AG04450 (cell line): Measurements from ENCODE around the gene ZNF479. TPM values are rescaled to one million over a fixed set of nuclear protein-coding genes. Genes with fewer than 3 reads are reported as not detected.
"Not testable (repeated sequence)": the region's sequence is repeated elsewhere in the genome, so short reads cannot be mapped to it uniquely, and the experiment has no call there.

Experiments
- CTCF ChIA-PET: fragments of 300-600, 350-600 bp; formaldehyde crosslinking; extraction: SDS; loops from one replicate; lab custom pipeline; 2022; ENCODE audit warnings: antibody characterized with exemption, inconsistent platforms; lab: Charles Lee
- POLR2A ChIA-PET: fragments of 350-600 bp; formaldehyde crosslinking; extraction: SDS; loops from one replicate; lab custom pipeline; 2021; ENCODE audit warnings: antibody characterized with exemption, inconsistent platforms; lab: Yijun Ruan, JAX
- DNase-seq: peaks from one replicate; pipeline ENCODE4 v3.0.0-alpha.2; 2011; ENCODE audit warnings: low read depth, low spot score
- H3K27ac ChIP-seq: one replicate; pipeline ENCODE4 v1.5.1; 2012; ENCODE audit warnings: low read depth, low read length, control low read depth
- H3K27me3 ChIP-seq: one replicate; pipeline ENCODE4 v1.6.0; 2012; ENCODE audit warnings: low read length; ENCODE audit not compliant: control insufficient read depth, insufficient read depth
- H3K4me3 ChIP-seq: 2 replicates; pipeline ENCODE4 v1.5.1; 2011; ENCODE audit warnings: mild to moderate bottlenecking, low read depth, low read length, control low read depth
- H3K9me3 ChIP-seq: 2 replicates; pipeline ENCODE4 v1.5.1; 2012; ENCODE audit warnings: low read length; ENCODE audit not compliant: control insufficient read depth, insufficient read depth
- polyA minus RNA-seq: library from RNA; depleted of rRNA, polyadenylated mRNA; stranded (reverse); fragments of >200 nt; gene quantifications from 2 replicates; pipeline ENCODE4 v1.2.3, GENCODE V29; 2011; rRNA and poly(A)+ RNA removed
- polyA plus RNA-seq: library from polyadenylated mRNA; depleted of rRNA; stranded (reverse); fragments of >200 nt; gene quantifications from 2 replicates; pipeline ENCODE4 v1.2.3, GENCODE V29; 2011; rRNA removed
- TF ChIP-seq, protein P1 (sequence below): IDR thresholded peaks from 2 replicates; pipeline ENCODE4 v1.5.1; 2011; ENCODE audit warnings: low read depth, low read length, control low read depth, inconsistent platforms

The ZNF479 gene
- not detected in 2 replicates for polyA plus RNA-seq
- not detected in 2 replicates for polyA minus RNA-seq

- CTCF ChIA-PET, POLR2A ChIA-PET: not testable (repeated sequence)
Observed at GRCh38 chr7:57132336-57132735, at the start of gene ZNF479. ZNF479 (minus strand) TSS chr7:57132436; CDS start chr7:57132324, 112 bp downstream.

DNA sequence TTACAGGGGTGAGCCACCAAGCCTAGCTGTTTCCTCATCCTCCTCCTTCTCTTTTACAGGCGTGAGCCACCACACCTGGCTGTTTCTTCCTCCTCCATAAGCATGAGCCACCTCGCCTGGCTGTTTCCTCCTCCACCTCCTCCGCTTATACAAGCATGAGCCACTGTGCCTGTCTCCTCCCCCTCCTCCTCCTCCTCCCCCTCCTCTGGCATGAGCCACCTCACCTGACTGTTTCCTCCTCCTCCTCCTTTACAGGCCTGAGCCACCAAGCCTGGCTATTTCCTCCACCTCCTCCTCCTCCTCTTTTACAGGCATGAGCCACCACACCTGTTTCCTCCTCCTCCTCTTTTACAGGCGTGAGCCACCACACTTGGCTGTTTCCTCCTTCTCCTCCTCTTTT, 49.8 kb upstream of the ZNF479 start:
- no peak overlapping the region for H3K27ac ChIP-seq
- no peak for DNase-seq
- TF ChIP-seq, protein P1, sequence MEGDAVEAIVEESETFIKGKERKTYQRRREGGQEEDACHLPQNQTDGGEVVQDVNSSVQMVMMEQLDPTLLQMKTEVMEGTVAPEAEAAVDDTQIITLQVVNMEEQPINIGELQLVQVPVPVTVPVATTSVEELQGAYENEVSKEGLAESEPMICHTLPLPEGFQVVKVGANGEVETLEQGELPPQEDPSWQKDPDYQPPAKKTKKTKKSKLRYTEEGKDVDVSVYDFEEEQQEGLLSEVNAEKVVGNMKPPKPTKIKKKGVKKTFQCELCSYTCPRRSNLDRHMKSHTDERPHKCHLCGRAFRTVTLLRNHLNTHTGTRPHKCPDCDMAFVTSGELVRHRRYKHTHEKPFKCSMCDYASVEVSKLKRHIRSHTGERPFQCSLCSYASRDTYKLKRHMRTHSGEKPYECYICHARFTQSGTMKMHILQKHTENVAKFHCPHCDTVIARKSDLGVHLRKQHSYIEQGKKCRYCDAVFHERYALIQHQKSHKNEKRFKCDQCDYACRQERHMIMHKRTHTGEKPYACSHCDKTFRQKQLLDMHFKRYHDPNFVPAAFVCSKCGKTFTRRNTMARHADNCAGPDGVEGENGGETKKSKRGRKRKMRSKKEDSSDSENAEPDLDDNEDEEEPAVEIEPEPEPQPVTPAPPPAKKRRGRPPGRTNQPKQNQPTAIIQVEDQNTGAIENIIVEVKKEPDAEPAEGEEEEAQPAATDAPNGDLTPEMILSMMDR: no peak
- peaks cover 70% of the 10 kb centered on the region for H3K9me3 ChIP-seq
- no peaks in the 10 kb centered on the region for H3K27me3 ChIP-seq
- POLR2A ChIA-PET: no interaction called here
- CTCF ChIA-PET: no interaction called here
- H3K4me3 ChIP-seq: no peak overlapping the region

More at GRCh38 chr7:57132336-57132735, at the start of gene ZNF479:
- H3K27ac ChIP-seq, H3K4me3 ChIP-seq, H3K27me3 ChIP-seq, DNase-seq: not testable (repeated sequence)
- H3K9me3 ChIP-seq: peaks cover 21% of the 10 kb centered on the region

DNA sequence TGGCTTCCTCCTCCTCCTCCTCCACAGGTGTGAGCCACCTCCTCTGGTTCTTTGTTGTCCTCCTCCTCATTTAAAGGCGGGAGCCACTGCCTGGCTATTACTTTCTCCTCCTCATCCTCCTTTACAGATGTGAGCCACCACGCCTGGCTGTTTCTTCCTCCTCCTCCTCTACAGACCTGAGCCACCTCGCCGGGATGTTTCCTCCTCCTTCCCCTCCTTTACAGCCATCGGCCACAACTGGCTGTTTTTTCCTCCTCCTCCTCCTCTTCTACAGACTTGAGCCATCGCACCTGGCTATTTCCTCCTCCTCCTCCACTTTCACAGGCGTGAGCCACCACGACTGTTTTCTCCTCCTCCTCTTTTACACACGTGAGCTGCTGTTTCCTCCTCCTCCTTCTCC, 49.0 kb upstream of the ZNF479 start:
- no peak overlapping the region for H3K4me3 ChIP-seq
- no peak for DNase-seq
- POLR2A ChIA-PET: no interaction called here
- H3K9me3 ChIP-seq: peaks cover 77% of the 10 kb centered on the region
- no peak overlapping the region for H3K27ac ChIP-seq
- TF ChIP-seq, protein P1: no peak
- CTCF ChIA-PET: no interaction called here
- no peaks in the 10 kb centered on the region for H3K27me3 ChIP-seq

DNA sequence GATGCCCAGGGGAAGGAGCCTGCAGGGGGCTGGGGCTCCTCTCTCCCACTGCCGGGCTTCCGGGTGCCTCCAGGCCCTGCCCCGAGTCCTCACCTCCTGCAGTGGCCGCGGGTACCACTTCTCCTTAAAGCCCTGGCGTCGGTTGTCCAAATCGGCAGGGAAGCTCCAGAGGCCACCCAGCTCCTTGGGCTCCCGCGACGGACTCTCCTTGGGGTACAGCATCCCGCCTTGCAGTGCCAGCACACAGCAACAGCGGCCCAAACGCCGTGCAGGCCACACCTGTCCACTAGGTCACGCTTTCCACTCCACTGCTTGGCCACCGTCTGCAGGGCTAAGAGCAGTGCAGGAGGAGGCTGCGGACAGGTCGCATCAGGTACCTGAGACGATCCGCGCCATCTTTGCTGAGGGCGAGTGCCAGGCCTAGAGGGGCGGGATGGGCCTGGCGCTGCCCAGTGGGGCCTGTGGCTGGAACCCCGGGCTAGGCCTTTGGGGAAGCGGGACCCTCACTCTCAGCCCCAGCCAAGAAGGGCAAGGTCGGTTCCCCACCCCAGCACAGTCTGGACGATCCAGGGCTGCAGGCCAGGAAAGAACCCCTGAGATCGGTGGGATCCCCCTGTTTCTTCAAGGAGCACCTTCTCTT, 47.7 kb upstream of the ZNF479 start:
- DNase-seq: no peak
- POLR2A ChIA-PET: no interaction called here
- TF ChIP-seq, protein P1: no peak
- Histone ChIP-seq H3K27me3 (no peaks in the 10 kb centered on the region), H3K27ac (no peak overlapping the region), H3K4me3 (no peak overlapping the region), H3K9me3 (peaks cover 78% of the 10 kb centered on the region)
- CTCF ChIA-PET: no interaction called here

DNA sequence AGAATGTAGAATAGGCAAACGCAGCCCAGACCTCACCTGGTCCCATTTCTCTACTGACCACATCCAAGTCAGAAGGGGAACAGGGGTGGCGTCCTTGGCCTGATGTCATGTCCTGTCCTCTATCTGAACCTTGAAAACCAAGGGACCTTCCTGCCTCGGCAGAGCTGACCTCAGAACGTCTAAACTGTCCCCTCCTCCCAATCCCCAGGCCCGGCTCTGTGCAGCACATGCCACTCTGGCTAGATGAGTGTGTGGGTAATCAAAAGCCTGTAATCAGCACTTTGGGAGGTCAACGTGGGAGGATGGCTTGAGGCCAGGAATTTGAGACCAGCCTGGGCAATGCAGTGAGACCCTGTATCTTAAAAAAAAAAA, 46.5 kb upstream of the ZNF479 start:
- Histone ChIP-seq H3K27ac (no peak overlapping the region), H3K9me3 (peaks cover 74% of the 10 kb centered on the region), H3K4me3 (no peak overlapping the region), H3K27me3 (no peaks in the 10 kb centered on the region)
- DNase-seq: no peak
- TF ChIP-seq, protein P1: no peak
- POLR2A ChIA-PET: no interaction called here
- CTCF ChIA-PET: no interaction called here
